ENCODE results near the gene RAB36.

The RAB36 gene

DNA sequence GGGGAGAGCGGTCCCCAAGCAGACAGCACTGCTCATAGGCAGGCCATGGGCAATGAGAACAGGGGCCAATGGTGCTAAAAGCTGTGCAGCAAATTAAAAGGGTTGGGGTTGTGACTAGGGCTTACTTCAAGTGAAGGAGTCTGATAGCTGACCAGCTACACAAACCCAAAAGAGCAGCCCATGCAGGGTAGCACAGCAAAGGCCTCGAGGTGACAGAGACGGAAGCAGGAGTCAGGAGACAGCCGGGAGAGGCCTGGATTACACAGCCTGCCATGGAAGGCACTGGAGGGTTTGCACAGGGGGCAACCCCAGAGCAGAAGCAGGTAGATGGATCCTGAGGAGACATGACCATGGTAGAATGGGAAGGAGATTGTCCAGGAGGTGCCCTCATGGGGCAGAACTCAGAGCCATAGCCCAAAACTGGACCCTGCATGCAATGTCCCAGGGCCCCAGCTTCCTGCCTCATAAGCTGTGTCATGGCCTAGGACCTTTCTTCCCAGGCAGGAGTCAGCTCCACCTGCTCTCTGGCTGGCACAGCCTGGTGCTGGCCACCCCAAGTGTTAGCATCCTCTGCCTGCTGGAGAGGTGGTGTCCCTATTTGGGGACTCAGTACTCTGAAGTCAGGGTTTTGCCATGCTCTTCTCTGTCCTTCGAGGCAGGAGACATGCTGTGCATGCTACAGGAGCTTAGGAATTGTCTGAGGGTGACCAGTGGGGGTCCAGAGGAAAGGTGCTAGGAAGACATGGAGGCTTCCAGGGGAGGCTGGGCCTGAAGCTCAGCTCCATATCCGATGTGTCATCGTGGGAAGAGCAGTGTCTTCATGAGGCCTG lies 36.8 kb upstream of the RAB36 start:
- DNase-seq (ENCODE audit: low read depth), result no peak

DNA sequence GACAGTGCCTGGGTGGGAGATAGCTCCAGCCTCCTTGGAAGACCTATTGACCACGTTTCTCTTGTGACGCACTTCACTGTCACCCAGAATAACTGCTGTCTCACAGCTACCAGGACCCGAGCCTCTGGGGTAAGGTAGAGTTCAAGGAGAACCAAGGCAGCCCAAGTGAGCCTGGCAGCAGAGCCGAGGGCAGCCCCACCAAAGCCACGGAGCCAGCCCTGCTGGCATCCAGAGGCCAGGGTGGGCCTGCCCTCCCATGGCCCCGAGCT lies 36.3 kb upstream of the RAB36 start:
- no peak for DNase-seq (ENCODE audit: low read depth)

DNA sequence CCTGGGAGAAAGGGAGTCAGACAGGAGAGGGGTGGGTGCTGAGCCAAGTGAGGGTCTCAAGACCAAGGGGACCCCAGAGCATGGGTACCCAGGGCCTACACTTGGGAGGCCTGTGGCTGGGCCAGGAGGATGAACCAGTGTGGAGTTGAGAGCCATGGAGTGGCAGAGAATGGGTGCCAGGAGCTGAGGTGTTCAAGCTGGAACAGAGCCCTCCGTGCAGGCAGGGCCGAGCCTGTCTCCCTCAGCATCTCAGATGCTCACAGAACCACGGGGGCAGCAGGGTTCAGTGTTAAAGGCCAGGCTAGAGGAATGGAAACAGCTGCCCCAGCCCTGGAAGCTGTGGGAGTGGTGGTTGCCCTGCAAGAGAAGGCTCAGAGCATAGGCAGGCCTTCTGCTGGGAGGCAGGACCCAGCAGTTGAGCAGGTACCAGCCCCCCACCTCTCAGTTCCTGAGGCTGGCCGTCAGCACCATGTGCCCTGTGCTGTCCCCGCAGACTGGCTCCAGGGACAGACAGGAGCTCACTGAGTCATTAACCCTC lies 35.8 kb upstream of the RAB36 start:
- DNase-seq (ENCODE audit: low read depth), result no peak

DNA sequence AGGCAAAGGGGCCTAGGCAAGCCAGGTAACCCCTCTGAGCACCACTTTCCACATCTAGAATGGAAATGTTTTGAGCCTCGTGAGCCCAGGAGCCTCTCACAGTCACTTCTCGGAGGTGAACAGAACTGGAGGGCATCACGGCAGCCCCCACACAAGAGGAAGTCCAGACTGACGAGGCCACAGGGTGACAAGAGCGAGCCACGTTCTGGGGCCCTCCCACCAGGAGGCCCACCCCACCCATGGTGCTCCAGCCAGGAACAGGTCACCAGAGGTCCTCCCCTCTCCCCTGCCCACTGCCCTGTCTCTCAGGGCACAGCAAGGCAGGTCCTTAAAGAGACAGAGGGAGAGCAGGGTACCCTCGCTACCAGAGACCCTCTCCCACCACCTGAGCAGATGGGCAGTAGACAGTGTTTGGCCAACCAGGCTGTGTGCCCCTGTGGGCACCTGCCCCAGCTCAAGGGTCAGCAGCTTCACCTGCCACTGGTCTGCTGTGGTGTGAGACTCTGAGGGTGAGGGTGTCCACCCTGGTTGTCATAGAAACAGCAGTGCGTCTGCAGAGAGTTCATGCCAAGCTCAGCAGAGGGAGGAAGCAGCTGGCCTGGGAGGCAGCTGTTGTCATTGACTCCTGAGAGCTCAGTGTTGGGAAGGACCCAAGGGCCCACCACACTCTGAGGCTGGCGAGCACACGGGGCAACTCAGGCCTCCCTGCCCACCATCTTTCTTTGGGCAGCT lies 34.9 kb upstream of the RAB36 start:
- DNase-seq (ENCODE audit: low read depth), result no peak

DNA sequence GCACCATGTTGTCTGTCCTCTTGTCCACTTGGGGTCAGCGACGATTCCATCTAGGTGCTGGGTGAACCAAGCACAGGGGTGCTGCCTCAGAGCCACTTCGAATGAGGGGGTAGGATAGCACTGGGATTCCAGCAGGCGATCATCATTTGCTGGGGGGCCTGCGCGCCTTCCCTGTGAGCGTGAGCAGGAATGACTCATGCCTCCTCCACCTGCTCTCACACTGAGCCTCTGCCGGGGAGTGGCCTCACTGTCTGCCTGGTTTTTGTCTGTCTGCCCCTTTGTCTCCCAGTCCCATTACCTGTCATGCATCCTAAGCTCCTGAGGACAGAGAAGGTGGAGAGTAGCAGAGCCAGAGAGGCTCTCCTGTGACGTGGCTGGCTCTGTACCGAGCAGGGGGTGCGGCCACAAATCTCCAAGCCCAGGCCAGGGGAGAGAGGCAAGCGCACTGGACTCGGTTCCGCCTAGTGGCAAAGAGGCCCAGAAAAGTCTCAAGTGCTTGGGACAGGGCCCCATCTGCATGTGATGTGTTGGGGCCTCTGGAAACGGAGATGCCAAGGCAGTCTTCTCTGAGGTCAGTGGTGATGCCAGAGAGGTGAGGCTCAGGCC lies 34.3 kb upstream of the RAB36 start:
- no peak for DNase-seq (ENCODE audit: low read depth)

DNA sequence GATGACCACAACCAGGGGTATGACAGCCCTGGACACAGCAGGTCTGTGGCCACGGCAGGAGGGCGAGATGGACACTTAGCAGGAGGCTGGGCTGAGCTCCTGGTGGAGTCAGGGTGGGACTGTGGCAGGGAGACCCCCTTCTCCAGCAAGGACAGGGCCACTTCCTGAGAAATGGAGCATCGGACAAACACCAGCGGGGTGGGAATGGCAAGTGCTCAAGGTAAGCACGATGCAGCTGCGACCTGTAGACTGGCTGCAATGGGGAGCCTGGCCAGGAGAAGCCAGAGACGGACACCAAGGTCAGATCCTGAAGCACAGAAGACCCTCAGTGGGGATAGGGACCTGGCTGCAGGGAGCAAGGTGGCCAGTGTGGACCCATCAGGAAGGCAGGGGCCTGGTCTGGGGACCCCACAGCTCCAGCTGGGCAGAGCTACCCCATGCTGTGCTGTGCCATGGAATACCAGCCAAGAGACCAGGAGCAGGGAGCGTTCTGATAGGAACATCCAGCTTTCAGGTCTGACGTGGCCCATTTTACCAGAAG lies 32.7 kb upstream of the RAB36 start:
- DNase-seq (ENCODE audit: low read depth), result no peak

DNA sequence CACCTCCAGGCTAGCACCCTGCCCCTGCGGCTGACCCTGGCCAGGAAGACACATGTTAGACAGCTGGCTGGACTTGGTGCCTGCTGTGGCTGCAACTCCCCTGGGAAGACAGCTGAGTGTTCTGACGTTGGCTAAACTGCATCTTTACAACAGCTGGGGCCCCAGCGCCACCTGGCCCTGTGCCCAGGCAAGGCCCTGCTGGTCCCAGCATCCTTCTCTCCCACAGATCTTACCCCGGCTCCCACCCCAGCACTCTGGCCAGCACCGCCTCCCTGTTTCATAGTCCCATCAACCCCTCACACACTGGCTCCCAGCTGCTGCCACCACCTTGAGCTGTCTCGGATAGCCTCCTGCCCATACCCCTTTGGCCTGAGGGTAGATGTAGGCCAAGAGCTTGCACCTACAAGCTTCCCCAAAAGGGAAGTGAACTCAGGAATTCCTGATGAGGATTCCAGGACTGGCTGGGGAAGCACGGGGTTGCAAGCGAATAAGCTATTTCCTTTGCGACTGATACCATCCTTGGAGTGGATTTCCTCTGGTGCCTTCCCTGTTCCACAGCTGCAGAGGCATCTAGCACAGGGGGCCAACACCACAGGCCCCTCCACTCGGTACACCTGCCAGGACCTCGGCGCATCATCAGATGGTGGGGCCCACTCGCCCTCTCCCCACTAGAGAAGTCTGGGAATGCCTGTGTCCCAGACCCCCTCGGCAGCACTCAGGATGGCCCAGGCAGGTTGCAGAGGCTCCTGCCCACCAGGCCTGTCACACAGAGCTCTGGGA lies 32.0 kb upstream of the RAB36 start:
- peak; percentile 17 for DNase-seq (ENCODE audit: low read depth)

DNA sequence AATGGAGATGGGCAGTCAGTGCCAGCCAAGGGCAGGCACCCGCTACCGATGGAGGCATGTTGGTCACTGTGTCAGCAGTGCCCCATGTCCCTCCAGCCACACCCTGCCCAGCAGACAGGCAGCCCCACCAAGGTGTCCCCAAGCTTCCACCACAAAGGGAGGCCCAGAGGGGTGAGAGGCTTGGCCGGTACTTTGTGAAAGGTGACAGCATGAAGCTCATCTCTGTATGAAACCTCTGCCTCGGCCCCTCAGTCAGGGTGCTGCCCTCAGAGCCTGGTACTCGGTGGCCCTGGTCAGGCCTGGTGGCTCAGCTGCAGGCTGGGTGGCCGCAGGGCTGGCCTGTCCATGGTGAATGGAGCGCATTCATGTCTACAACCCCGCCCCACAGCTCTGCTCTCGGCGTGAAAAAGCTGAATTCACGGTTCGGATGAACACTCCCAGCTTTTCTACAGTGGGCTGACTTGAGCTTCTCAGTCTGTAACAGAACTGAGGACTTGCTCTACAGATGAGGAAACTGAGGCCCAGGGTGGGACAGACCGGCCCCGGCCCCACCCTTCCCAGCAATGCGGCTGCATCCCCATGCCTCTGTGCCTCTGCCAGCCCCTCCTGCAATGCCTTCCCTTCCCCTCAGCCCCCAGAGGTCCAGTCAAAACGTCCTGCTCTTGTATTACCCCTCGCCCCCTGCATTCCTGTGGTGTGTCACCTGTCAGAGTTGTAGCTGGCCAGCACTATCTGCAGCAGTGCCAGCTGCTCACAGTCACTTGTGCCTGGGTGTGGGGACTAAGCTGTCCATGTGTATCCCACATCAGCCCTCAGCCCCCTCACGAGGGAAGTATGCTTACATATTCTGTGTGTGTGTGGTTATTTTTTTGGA lies 31.2 kb upstream of the RAB36 start:
- DNase-seq (ENCODE audit: low read depth), result no peak

DNA sequence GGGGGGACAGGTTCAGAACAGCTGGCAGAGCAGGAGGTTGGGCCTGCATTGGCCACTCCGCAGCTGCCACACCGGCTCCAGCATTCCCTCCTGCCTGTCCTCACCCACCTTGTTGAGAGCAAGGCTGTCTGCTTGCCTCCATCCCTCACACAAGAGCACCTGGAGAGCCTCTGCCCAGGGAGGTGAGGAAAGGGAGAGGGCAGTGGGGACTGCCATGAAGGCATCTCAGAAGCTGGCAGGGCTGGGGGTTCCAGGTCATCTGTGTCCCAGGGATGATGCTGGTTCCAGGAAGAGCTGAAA lies 30.6 kb upstream of the RAB36 start:
- DNase-seq (ENCODE audit: low read depth), result no peak

DNA sequence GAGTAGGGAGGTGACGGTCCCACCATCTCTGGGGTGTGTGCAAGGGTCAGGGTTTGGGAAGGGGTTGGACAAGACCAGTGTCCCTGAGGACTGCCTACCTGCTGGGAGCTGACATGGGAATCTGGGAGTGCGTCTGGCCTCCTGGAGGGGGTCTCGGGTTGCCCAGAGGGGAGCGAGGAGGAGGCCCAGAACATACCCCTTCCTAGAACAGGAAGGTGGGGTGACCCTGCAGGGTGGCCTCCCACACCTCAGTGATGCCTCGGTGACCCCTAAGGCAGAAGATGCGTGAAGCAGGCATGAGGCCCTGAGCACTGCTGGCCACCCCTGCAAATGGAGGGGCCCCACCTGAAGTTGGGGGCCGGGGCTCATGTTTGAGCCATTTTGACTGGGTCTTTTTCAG lies 29.9 kb upstream of the RAB36 start:
- no peak for DNase-seq (ENCODE audit: low read depth)

DNA sequence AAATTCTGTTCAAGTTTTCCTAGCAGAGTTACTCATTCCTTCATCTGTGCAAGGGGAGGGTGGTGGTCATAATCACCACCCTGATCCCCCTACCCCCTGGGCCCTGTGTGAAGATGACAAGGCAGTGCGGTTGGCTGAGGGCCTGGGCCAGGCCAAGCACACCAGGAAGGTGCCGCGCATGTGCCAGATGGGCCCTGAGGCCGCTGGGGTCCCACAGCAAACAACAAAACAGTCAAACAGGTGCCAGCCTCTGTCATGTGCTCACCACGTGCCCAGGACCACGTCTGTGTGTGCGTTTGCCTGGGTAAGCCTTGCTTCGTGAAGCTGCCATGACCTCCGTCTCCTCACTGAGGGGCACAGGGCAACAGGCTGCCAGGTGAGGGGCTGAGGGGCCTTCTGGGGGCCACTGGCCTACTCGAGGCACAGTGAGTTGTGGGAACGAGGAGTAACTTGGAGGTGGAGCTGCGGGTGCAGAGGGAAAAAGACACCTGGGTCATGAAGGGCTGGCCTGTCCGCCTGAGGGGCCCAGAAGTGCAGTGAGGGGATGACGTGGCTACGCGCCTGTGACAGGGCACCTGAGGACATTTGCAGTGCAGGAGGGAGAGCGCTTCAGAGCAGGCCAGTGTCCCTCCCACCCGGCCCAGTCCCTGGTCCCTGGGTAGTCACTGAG lies 29.3 kb upstream of the RAB36 start:
- no peak for DNase-seq (ENCODE audit: low read depth)

DNA sequence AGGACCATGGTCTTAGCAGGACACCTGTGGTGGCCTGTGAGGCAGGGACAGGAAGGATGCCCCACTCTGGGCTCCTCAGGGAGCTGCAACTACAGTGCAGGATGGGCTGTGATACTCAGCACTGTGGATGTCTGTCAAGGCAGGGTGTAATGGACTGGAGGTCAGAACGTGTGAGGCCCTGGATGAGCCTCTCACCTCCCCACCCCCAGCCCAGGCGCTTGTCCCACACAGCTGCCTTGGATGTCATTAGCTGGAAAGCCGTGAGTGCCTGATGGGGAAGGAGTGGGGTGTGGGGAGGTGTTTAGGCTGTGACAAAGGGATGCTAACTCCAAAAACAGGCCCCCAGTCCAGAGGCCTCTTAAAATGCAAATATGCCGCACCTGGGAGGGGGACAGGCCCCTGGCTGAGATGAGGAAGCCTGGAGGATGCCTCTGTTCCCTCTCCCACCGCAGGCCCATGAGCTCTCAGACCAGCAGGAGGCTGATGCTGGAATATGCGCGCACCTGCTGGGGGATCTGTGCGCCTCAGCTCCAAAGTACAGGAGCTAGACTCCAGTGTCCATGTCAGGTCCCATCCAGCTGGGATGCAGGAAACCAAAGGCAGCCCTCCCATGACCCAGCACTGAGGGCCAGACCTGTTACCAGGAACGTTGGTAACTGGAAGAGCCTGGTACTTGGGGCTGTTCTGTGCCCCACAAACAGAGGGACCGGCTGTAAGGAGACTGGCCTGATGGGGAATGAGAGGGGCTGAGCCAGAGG lies 28.6 kb upstream of the RAB36 start:
- DNase-seq (ENCODE audit: low read depth), result no peak

DNA sequence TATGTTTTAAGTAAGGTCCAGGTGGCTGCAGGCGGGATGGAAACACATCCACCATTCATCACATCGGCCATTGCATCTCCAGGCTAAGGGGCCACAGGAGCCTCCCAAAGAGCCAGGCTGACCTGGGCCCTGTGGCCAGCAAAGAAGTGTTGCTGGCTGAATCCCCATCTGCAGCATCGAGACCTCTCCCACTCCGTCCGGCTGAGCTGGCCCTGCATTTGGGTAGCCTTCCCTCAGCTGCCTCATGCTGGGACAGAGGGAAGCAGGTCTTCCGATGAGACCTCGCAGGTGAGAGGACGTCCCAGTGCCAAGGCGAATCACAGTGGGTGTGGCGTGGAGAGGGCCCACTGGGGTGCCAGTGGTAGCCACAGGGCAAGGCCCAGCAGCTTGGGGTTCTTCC lies 28.0 kb upstream of the RAB36 start:
- no peak for DNase-seq (ENCODE audit: low read depth)

DNA sequence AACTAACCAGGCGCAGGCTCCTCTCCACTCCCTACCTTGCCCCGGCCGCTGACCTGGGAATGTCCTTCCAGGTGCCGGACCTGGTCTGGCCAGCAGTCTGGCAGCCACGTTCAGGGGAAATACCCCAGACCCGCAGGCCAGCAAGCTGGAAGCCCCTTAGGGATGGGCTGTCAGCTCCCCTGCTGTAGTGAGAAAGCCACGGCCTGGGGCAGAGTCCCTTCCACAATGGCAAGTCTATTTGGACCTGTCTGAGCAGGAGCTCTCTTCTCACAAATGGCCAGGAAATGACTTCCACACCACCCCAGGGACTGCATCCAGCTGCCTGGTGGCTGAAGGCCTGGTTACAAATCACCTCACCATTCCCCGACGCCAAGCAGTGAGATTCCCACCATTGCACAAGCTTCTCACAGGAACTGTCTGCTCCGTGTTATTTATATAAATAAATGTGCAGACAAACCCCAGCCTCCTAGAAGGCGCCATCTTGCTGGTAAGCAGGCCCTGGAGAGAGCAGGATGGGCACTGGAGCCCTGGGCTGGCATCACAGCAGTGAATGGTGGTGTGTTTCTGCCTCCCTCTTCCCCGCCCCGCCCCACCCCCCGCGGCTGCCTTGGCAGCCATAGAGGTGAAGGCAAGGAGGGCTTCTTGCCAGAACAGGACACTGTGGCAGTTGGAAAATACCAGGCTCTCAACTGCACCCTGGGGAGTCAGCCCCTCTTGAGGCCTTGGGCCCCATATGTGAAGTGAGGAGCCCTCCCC lies 27.2 kb upstream of the RAB36 start:
- no peak for DNase-seq (ENCODE audit: low read depth)

DNA sequence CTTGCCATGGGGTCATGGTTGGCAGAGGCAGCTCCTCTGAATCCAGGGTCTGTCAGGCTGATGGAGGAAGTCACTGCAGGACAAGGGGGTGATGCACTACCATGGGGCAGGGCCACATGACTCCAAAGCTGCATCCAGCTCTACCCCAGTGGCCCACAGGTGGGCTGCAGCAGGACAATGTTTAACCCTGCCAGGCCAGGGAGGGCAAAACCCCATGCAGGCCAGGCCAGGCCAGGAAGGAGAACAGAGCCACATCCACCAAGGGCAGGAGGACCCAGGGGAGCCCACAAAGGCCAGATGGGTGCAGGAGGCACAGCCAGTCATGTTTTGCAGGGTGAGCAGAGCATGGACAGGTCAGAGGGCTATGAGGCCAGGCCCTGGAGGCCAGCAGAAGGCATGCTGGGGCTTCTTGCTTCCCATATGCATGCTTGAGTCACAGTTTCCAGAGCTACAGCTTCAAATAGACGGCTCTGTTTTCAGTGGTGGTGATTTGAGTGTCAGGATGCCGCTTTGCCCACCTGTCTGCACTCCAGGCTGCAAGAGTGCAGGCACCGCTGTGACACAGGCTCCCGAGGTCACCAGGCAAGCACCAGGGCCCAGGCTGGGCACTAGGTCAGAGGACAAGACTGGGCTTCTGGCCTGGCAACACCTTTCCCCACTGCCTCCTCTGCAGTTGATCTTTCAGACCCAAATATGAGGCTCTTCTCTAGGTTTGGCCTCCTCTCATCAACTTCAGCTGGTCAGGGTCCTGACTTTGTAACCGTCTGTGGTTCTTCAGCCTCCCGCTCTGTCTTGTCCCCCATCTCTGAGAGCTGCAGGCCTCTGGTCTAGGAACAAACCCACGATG lies 26.4 kb upstream of the RAB36 start:
- no peak for DNase-seq (ENCODE audit: low read depth)

DNA sequence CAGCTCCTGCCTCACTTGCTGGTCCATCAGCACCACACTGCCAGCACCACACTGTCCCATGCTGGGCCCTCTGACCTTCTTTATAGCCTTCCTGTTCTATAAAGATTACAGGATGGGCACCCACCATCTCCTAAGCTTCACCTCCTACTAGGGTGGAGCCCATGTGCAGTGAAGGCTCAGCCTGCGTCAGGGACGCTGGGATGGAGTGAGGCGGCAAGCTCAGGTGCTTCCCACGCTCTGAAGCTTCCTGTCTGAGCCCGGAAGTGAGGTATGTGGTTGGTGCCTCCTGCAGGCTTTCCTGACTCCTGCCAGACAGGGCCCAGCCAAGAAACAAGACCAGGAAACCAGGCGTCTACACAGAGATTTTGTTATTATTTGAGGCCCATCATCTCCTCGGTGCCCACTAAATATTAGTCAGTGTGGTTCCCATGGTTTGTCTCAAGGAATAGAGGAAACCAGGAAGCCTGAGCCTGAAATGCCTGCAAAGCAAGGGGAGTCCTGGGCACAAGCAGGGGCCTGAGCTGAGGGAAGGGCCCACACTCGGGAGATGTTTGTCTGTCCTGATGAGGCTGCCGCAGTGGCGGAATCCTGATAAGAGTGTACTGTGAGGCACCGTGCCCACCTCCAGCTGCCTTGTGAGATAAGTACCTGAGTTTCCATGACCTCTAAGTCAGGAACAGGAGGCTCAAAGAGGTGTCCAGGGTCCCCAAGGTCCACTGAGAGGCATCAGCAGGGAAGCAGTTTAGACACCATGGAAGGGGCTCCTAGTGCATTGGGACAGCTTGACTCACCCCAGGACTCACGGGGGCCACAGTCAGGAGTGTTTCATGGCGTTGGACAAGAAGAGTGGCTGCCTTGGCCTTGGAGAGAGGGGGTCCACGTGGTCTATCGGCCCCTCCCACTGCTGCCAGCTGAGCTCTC lies 25.5 kb upstream of the RAB36 start:
- DNase-seq (ENCODE audit: low read depth), result no peak

DNA sequence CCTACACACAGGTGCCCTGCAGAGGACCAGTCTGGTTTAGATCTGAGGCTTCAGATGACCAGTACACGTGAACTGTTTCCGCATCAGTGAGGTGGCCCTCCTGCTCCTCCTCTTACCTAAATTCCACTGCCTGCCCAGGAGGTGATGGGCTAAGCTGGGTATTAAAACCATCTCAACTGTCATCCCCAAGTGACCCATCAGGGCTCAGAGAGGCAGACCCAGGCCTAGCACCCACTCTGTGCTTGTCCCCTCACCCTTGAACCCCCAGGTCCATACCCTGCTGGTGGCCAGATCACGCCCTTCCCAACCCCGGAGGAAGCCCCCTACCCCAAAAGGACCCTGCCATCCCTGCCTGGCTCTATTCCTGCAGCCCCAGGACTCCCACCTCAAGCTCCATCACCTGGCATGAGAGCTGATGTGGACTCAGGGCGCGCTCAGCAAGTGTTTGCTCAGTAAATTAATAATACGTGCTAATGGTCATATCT lies 24.8 kb upstream of the RAB36 start:
- no peak for DNase-seq (ENCODE audit: low read depth)

Data from GM04504 (cell line).